Large intestine (tissue), 3 donors: ENCODE results near the gene DCTN1. TPM values are rescaled to one million over a fixed set of nuclear protein-coding genes. Genes with fewer than 3 reads are reported as not detected.
A peak's percentile ranks its signal among the peaks of the same experiment; 100 is the strongest.

Source experiments
- DNase-seq, 2 donors: peaks; one replicate each; pipeline versions ENCODE4 v3.0.0 to v3.0.0-alpha.2; 2013
- H3K27ac ChIP-seq: one replicate; pipeline ENCODE4 v1.5.1; 2013; ENCODE audit warnings: low read length
- H3K27me3 ChIP-seq: 2 replicates; pipeline ENCODE4 v1.6.1; 2013; ENCODE audit warnings: low read length; ENCODE audit not compliant: control insufficient read depth, insufficient read depth
- H3K36me3 ChIP-seq: 2 replicates; pipeline ENCODE4 v1.6.1; 2013; ENCODE audit warnings: low read length; ENCODE audit not compliant: control insufficient read depth, insufficient read depth
- H3K4me1 ChIP-seq: one replicate; pipeline ENCODE4 v1.6.1; 2013; ENCODE audit warnings: low read length; ENCODE audit not compliant: control insufficient read depth, insufficient read depth
- H3K4me3 ChIP-seq: one replicate; pipeline ENCODE4 v1.5.1; 2013; ENCODE audit warnings: low read length
- H3K9me3 ChIP-seq: one replicate; pipeline ENCODE4 v1.6.1; 2013; ENCODE audit warnings: mild to moderate bottlenecking, low read depth, low read length, moderate library complexity; ENCODE audit not compliant: control insufficient read depth
- WGBS: methylation state at CpG from one replicate; pipeline ENCODE4 v1.1.5; 2013; ENCODE audit warnings: low lambda C conversion rate; ENCODE audit not compliant: insufficient coverage; 5-methylcytosine and 5-hydroxymethylcytosine counted together
- polyA plus RNA-seq: library from polyadenylated mRNA; unstranded; fragments of 120-200 nt; gene quantifications from one replicate; pipeline ENCODE4 v1.2.1, GENCODE V29; 2013

The DCTN1 gene
- polyA plus RNA-seq, 1 donor = 90.7 TPM

GRCh38 chr2:74390606-74391005 is 10.5 kb upstream of the DCTN1 start:
- WGBS = no CpG with 5 or more reads among the region's 5 CpGs
- peaks cover 3% of the 10 kb centered on the region for H3K27me3 ChIP-seq
- H3K9me3 ChIP-seq = no peaks in the 10 kb centered on the region
- no peak overlapping the region for H3K27ac ChIP-seq
- peak overlapping the region; percentile 79 for H3K4me3 ChIP-seq
- H3K4me1 ChIP-seq = peaks cover 12% of the 10 kb centered on the region
- DNase-seq = no peak
- peaks cover 1% of the 10 kb centered on the region for H3K36me3 ChIP-seq

GRCh38 chr2:74387346-74387745 is 7.2 kb upstream of the DCTN1 start:
- Histone ChIP-seq H3K27ac (no peak overlapping the region), H3K27me3 (no peaks in the 10 kb centered on the region), H3K36me3 (peaks cover 10% of the 10 kb centered on the region), H3K4me3 (no peak overlapping the region), H3K9me3 (no peaks in the 10 kb centered on the region), H3K4me1 (peaks cover 9% of the 10 kb centered on the region)
- WGBS = no CpG with 5 or more reads among the region's 1 CpG
- no peak for DNase-seq

DNA sequence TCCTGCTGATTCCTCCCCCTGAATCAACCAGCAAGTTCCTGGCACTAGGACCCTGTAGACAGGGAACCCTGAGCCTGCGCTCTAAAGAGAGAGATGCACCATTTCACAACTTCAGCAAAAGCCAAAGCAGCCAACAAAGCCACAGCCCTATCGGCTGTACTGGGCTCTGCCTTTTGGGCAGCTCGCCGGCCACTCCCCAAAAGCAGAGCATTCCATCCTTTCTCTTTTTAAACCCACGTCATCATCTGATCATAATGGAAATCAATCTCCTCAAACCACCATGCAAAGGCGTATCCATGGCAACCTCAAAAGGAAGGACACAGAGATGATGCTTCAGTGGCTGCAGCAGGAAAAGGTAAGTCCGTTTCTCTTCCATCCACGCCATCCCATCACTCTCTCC is 5.3 kb upstream of the DCTN1 start:
- no peak for DNase-seq
- Histone ChIP-seq H3K36me3 (peaks cover 10% of the 10 kb centered on the region), H3K4me1 (peaks cover 3% of the 10 kb centered on the region), H3K9me3 (no peaks in the 10 kb centered on the region), H3K4me3 (no peak overlapping the region), H3K27me3 (no peaks in the 10 kb centered on the region), H3K27ac (no peak overlapping the region)
- WGBS = no CpG with 5 or more reads among the region's 8 CpGs

DNA sequence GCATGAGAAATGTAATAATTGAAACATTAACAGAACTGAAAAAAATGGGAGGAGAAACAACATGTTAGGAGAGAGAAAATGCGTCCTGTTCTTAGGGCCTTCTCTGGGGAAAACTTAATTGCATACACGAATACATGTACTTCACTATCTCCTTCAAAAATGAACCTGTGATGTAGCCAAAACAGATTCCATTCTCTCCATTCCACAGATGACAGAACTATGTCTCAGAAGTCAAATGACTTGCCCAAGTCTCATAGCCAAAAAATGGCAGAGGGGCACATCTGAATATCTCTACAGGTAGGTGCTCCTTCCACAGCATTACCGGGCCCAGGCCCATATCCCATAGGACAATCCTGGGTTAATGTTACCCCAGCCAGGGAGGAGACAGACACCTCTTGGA is 3.9 kb upstream of the DCTN1 start:
- Histone ChIP-seq H3K9me3 (no peaks in the 10 kb centered on the region), H3K36me3 (peaks cover 10% of the 10 kb centered on the region), H3K4me1 (peaks cover 5% of the 10 kb centered on the region), H3K27me3 (no peaks in the 10 kb centered on the region), H3K4me3 (no peak overlapping the region), H3K27ac (no peak overlapping the region)
- DNase-seq = no peak
- WGBS = no CpG with 5 or more reads among the region's 3 CpGs

- no peak for DNase-seq
- no CpG with 5 or more reads among the region's 1 CpG for WGBS
- peaks cover 5% of the 10 kb centered on the region for H3K4me1 ChIP-seq
These were observed 3.1 kb upstream of the DCTN1 start for GRCh38 chr2:74383254-74383653.

GRCh38 chr2:74381751-74382150 is 1.6 kb upstream of the DCTN1 start:
- no peaks in the 10 kb centered on the region for H3K27me3 ChIP-seq
- H3K36me3 ChIP-seq = peaks cover 23% of the 10 kb centered on the region
- DNase-seq = no peak
- no peak overlapping the region for H3K27ac ChIP-seq
- H3K4me1 ChIP-seq = peaks cover 5% of the 10 kb centered on the region
- WGBS = no CpG with 5 or more reads among the region's 3 CpGs
- no peak overlapping the region for H3K4me3 ChIP-seq
- no peaks in the 10 kb centered on the region for H3K9me3 ChIP-seq

More at GRCh38 chr2:74383254-74383653, 3.1 kb upstream of the DCTN1 start:
- Histone ChIP-seq H3K27ac (no peak overlapping the region), H3K4me3 (no peak overlapping the region), H3K9me3 (no peaks in the 10 kb centered on the region), H3K27me3 (no peaks in the 10 kb centered on the region), H3K36me3 (peaks cover 10% of the 10 kb centered on the region)

DNA sequence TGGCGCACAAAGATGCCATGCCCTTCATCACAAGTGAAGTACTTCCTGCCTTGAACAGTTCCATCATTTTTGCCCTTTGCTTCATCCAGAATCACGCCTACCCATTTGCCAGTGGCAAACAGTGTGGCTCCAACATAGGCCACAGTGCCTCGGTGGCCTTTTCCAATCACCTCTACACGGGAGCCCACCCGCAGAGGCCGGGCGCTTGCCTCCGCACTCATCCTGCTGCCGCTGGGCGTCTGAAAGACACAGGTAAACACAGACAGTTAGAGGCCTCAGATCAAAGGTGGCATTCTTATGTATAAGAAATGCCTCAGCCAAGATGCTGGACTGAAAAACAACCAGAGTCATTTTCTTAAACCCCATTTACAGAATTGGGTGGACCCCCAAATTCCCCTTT is 2.1 kb downstream of the DCTN1 start:
- no peak for DNase-seq
- no peak overlapping the region for H3K4me3 ChIP-seq
- H3K27me3 ChIP-seq = no peaks in the 10 kb centered on the region
- H3K36me3 ChIP-seq = peaks cover 29% of the 10 kb centered on the region
- H3K9me3 ChIP-seq = no peaks in the 10 kb centered on the region
- H3K4me1 ChIP-seq = peaks cover 15% of the 10 kb centered on the region
- WGBS = no CpG with 5 or more reads among the region's 10 CpGs
- H3K27ac ChIP-seq = no peak overlapping the region

DNA sequence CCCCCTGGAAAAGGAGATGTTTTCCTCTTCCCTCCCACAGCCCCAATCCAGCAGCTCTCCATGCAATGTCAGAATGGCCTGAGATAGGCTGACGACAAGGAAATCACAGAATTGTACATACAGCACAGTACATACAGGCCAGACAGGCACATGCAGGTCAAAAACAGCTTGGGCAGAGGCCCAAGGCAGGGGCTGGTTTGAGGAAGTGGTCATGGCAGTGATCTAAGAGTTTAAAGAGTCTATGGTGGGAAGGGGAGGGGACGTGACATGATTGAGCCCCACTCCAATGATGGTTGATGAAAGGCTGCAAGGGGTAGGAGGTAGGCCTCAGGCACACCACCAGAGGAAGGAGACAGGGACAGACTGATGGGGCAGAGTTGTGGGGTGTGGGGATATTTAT is 4.3 kb downstream of the DCTN1 start:
- no peak overlapping the region for H3K27ac ChIP-seq

DNA sequence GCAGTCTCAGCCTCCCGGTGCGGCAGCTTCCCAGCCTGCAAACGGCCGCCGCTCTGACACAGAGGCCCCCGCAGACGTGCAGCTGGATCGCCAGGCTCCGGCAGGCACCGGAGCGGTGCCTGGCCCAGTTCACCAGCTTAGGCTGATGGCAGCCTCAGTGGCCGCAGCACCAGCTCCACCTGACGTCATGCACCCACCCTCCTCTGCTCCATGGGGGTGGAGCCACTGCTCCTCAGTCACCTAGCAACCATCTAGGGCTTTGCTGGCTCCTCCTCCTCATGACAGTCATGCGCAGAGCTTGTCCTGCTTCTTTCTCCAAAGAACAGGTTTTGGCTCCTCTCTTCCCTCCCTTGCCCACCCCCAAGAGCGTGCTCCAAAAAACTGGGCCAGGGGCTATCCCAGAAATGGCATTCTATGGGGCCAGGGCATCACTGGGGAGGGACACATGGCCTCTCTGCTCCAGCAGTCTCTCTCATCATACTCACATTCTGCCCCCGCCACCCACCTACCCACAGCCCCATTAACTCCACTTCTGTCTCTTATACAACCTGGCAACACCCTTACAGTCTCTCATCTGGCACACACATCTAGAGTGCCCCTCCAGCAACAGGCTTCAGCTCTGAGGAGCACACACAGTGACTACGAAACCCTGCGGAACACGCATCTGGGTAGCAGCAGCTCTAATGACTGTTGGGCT is 5.5 kb downstream of the DCTN1 start:
- no peaks in the 10 kb centered on the region for H3K27me3 ChIP-seq
- no peaks in the 10 kb centered on the region for H3K9me3 ChIP-seq
- peaks cover 57% of the 10 kb centered on the region for H3K36me3 ChIP-seq
- peak; percentile 68 to 72 for DNase-seq
- H3K4me1 ChIP-seq = peaks cover 12% of the 10 kb centered on the region
- no CpG with 5 or more reads among the region's 19 CpGs for WGBS
- peak overlapping the region; percentile 19 for H3K27ac ChIP-seq
- H3K4me3 ChIP-seq = peak overlapping the region; percentile 37

More for the DNA sequence above, 4.3 kb downstream of the DCTN1 start:
- peaks cover 45% of the 10 kb centered on the region for H3K36me3 ChIP-seq
- DNase-seq = no peak
- no peaks in the 10 kb centered on the region for H3K9me3 ChIP-seq
- H3K4me3 ChIP-seq = no peak overlapping the region
- no peaks in the 10 kb centered on the region for H3K27me3 ChIP-seq
- no CpG with 5 or more reads among the region's 2 CpGs for WGBS
- peaks cover 16% of the 10 kb centered on the region for H3K4me1 ChIP-seq

- Histone ChIP-seq H3K27me3 (no peaks in the 10 kb centered on the region), H3K9me3 (no peaks in the 10 kb centered on the region), H3K27ac (no peak overlapping the region), H3K36me3 (peaks cover 63% of the 10 kb centered on the region), H3K4me3 (peak overlapping the region; percentile 37), H3K4me1 (peaks cover 11% of the 10 kb centered on the region)
- DNase-seq = no peak
- no CpG with 5 or more reads among the region's 8 CpGs for WGBS
These were observed 6.1 kb downstream of the DCTN1 start for GRCh38 chr2:74373985-74374384.

- H3K4me1 ChIP-seq = peaks cover 11% of the 10 kb centered on the region
- DNase-seq = peak; percentile 17 to 62
- no peak overlapping the region for H3K4me3 ChIP-seq
- no peaks in the 10 kb centered on the region for H3K27me3 ChIP-seq
- H3K36me3 ChIP-seq = peaks cover 71% of the 10 kb centered on the region
- H3K9me3 ChIP-seq = no peaks in the 10 kb centered on the region
- no peak overlapping the region for H3K27ac ChIP-seq
- no CpG with 5 or more reads among the region's 5 CpGs for WGBS
These were observed 6.9 kb downstream of the DCTN1 start for GRCh38 chr2:74373221-74373676.
